ENCODE data around the gene PCNT. TPM values are rescaled to one million over a fixed set of nuclear protein-coding genes. Genes with fewer than 3 reads are reported as not detected.

PCNT gene
- total and polyA plus RNA-seq, 2 of the 8 experiments (the other 6 are each of a cell fraction or from before 2014, with no cell fraction given) = 9.9 to 45.1 TPM

DNA sequence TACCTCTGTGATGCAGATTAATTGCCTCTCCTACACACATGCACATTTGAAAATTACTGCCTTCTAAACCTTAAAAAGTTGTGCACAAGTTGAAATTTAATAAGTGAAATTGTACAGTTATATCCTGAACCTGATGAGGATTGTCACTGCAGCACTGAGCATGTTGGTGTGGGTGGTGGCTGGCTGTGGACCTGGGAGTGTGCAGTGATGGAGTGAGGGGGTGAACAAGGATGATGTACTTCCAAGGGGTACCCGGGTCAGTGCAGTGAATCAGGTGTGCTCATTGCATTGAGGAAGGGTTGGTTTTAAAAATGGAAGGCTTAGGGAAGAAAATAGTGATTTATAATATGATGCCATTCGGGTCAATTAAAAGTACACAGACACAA, 158.9 kb downstream of the PCNT start:
- FAIRE-seq (no peak), DNase-seq (ENCODE audit: low read depth in 1 of 2, low spot score in 2 of 2) (no peak)
- H3K4me1 ChIP-seq (replicated peaks in 1 of 4; ENCODE audit: control insufficient read depth in 3 of 4, insufficient read depth in 4 of 4, low read length in 3 of 4) = no peaks in the 10 kb centered on the region
- peaks cover 0 to 2% (median 0%) of the 10 kb centered on the region in 4 experiments; a peak in 1 of 8 replicates for H3K36me3 ChIP-seq (ENCODE audit: control insufficient read depth in 2 of 4, insufficient read depth in 4 of 4, low read length in 3 of 4)
- no peak overlapping the region for H3K18ac ChIP-seq (ENCODE audit: extremely low read depth, low read length)
- no peak overlapping the region for H2AFZ ChIP-seq (ENCODE audit: low read length)
- no peaks in the 10 kb centered on the region for H3K23me2 ChIP-seq (ENCODE audit: low read depth, low read length)
- H3K23ac ChIP-seq (ENCODE audit: insufficient read length) = no peak overlapping the region
- H3K9ac ChIP-seq (replicated peaks in 1 of 4; ENCODE audit: extremely low read depth in 1 of 4, low read depth in 3 of 4, low read length in 3 of 4) = no peak overlapping the region
- H3K14ac ChIP-seq (ENCODE audit: insufficient read length) = no peak overlapping the region
- H3K4me3 ChIP-seq (ENCODE audit: extremely low read depth in 1 of 4, insufficient read depth in 2 of 4, low read depth in 3 of 4, low read length in 4 of 4) = no peak overlapping the region
- no peak overlapping the region for H4K8ac ChIP-seq (ENCODE audit: extremely low read depth, insufficient read depth, low read length)
- no peak overlapping the region for H3K4ac ChIP-seq (replicated peaks; ENCODE audit: insufficient read length, low read depth, low read length)
- ChIA-PET POLR2A (ENCODE audit: partially characterized antibody) (interaction anchor here (1.1 kb wide), 1 partner anchor 17 kb away, joined by 4 read pairs; no protein-coding TSS in a partner anchor), CTCF (ENCODE audit: partially characterized antibody) (interaction anchor here (0.7 kb wide), 1 partner anchor 932 kb away, joined by 3 read pairs; no protein-coding TSS in a partner anchor)
- TF ChIP-seq NANOG (IDR thresholded peaks at IDR 0.05; ENCODE audit: insufficient read depth, low read depth, low read length, poor library complexity, severe bottlenecking) (no peak), TAF1 (IDR thresholded peaks at IDR 0.05; ENCODE audit: low read depth, low read length) (no peak), YY1 (IDR thresholded peaks at IDR 0.05; ENCODE audit: low read depth, low read length) (no peak), CBX8 (IDR thresholded peaks at IDR 0.05; ENCODE audit: borderline replicate concordance, low read depth, low read length) (no peak), SUZ12 (IDR thresholded peaks at IDR 0.05; ENCODE audit: low read length) (no peak), POLR2A (IDR thresholded peaks at IDR 0.05; ENCODE audit: control extremely low read depth in 1 of 2, low read depth in 2 of 2, low read length in 2 of 2) (no peak), RFX5 (IDR thresholded peaks at IDR 0.05; ENCODE audit: borderline replicate concordance, low read depth, low read length) (no peak), FOSL1 (IDR thresholded peaks at IDR 0.05; ENCODE audit: insufficient read depth, low read depth, low read length) (no peak), POLR2AphosphoS5 (IDR thresholded peaks at IDR 0.05; ENCODE audit: low read depth, low read length) (no peak)
- TF ChIP-seq, protein P1, sequence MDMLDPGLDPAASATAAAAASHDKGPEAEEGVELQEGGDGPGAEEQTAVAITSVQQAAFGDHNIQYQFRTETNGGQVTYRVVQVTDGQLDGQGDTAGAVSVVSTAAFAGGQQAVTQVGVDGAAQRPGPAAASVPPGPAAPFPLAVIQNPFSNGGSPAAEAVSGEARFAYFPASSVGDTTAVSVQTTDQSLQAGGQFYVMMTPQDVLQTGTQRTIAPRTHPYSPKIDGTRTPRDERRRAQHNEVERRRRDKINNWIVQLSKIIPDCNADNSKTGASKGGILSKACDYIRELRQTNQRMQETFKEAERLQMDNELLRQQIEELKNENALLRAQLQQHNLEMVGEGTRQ (IDR thresholded peaks at IDR 0.05; ENCODE audit: low read length) = no peak
- H3K79me1 ChIP-seq (ENCODE audit: low read depth, low read length) = no peaks in the 10 kb centered on the region
- WGBS, 2 experiments (ENCODE audit: extremely low coverage in 1 of 2, insufficient coverage in 1 of 2, insufficient read length in 1 of 2, insufficient replicate concordance in 2 of 2, low coverage in 1 of 2, low lambda C conversion rate in 2 of 2, missing lambda C conversion rate in 1 of 2) = 87% methylated on average over 2 of the region's 2 CpGs; no CpG with 5 or more reads in 1 of the 2 experiments
- H3K4me2 ChIP-seq (ENCODE audit: insufficient read depth in 1 of 2, low read depth in 2 of 2, low read length in 2 of 2) = no peak overlapping the region
- no peak overlapping the region for H2AK5ac ChIP-seq (ENCODE audit: low read depth, low read length)
- H4K5ac ChIP-seq (ENCODE audit: insufficient read length, low read depth, low read length) = no peak overlapping the region
- H3K27ac ChIP-seq (ENCODE audit: low read depth, low read length) = no peak overlapping the region
- no peaks in the 10 kb centered on the region for H3K9me3 ChIP-seq (ENCODE audit: insufficient read depth in 2 of 2, low read depth in 1 of 2, low read length in 1 of 2)
- no peak overlapping the region for H2BK12ac ChIP-seq (ENCODE audit: low read depth, low read length)
- no peak overlapping the region for H2BK120ac ChIP-seq (replicated peaks; ENCODE audit: low read depth, low read length)
- H4K20me1 ChIP-seq (replicated peaks in 1 of 2; ENCODE audit: control insufficient read depth in 1 of 2, insufficient read depth in 2 of 2, low read length in 2 of 2) = peaks cover 0 to 2% of the 10 kb centered on the region in 2 experiments
- no peak overlapping the region for H3K56ac ChIP-seq (replicated peaks; ENCODE audit: insufficient read length, low read depth, low read length)
- no peak overlapping the region for H4K91ac ChIP-seq (replicated peaks; ENCODE audit: insufficient read length, low read length)
- 0 out of 4 replicates have a peak, but pooled peaks cover 0 to 5% of the 10 kb centered on the region in 2 experiments for H3K79me2 ChIP-seq (ENCODE audit: control insufficient read depth in 1 of 2, insufficient read depth in 2 of 2, low read length in 2 of 2)
- H2BK15ac ChIP-seq (ENCODE audit: low read length) = no peak overlapping the region
- H2BK5ac ChIP-seq (ENCODE audit: low read depth, low read length) = no peak overlapping the region
- no peak overlapping the region for H2BK20ac ChIP-seq (ENCODE audit: low read length)
- no peaks in the 10 kb centered on the region for H3K27me3 ChIP-seq (replicated peaks in 1 of 4; ENCODE audit: control insufficient read depth in 3 of 4, extremely low read depth in 1 of 4, insufficient read depth in 3 of 4, low read length in 3 of 4)
